Neuronal stem cell (in vitro differentiated cells): Measurements from ENCODE around the gene DRAM1.

Source experiments
- DNase-seq: peaks from one replicate; pipeline ENCODE4 v3.0.0-alpha.2; 2013; ENCODE audit warnings: low spot score
- H2AFZ ChIP-seq: one replicate; pipeline ENCODE4 v1.6.1; 2013; ENCODE audit warnings: mild to moderate bottlenecking, low read length, inconsistent platforms
- H2AK5ac ChIP-seq: 2 replicates; pipeline ENCODE4 v1.6.1; 2013; ENCODE audit warnings: low read depth, mild to moderate bottlenecking, inconsistent platforms, low read length, moderate library complexity, mixed read lengths
- H2BK120ac ChIP-seq: 2 replicates; pipeline ENCODE4 v1.6.1; 2013; ENCODE audit warnings: low read depth, mild to moderate bottlenecking, inconsistent platforms, low read length, moderate library complexity, mixed read lengths
- H2BK12ac ChIP-seq: one replicate; pipeline ENCODE4 v1.6.1; 2013; ENCODE audit warnings: low read length, inconsistent platforms
- H2BK15ac ChIP-seq: 2 replicates; pipeline ENCODE4 v1.6.1; 2013; ENCODE audit warnings: mild to moderate bottlenecking, low read length, inconsistent platforms, mixed read lengths
- H2BK5ac ChIP-seq: one replicate; pipeline ENCODE4 v1.6.1; 2013; ENCODE audit warnings: inconsistent platforms, mild to moderate bottlenecking, low read length, moderate library complexity
- H3K14ac ChIP-seq: one replicate; pipeline ENCODE4 v1.6.1; 2013; ENCODE audit warnings: low read length, inconsistent platforms
- H3K18ac ChIP-seq: 2 replicates; pipeline ENCODE4 v1.6.1; 2013; ENCODE audit warnings: low read length, inconsistent platforms
- H3K23ac ChIP-seq: 2 replicates; pipeline ENCODE4 v1.6.1; 2013; ENCODE audit warnings: low read depth, mild to moderate bottlenecking, mixed read lengths, low read length, inconsistent platforms; ENCODE audit not compliant: poor library complexity
- H3K27ac ChIP-seq: replicated peaks from 3 replicates; pipeline ENCODE4 v1.5.1; 2013; ENCODE audit warnings: low read length, inconsistent platforms
- H3K27me3 ChIP-seq, 3 experiments: 2 replicates each; pipeline ENCODE4 v1.6.1; 2013; ENCODE audit warnings: low read length in 3 of 3, mild to moderate bottlenecking in 2 of 3, inconsistent platforms in 1 of 3, low read depth in 1 of 3, mixed read lengths in 1 of 3, moderate library complexity in 1 of 3; ENCODE audit not compliant: control insufficient read depth in 3 of 3, insufficient read depth in 3 of 3
- H3K36me3 ChIP-seq, 2 donors: replicated peaks in 1 of 2; 2 replicates each; pipeline ENCODE4 v1.6.1; 2013; ENCODE audit warnings: low read length in 2 of 2; ENCODE audit not compliant: control insufficient read depth in 2 of 2, insufficient read depth in 2 of 2
- H3K4ac ChIP-seq: 2 replicates; pipeline ENCODE4 v1.6.1; 2013; ENCODE audit warnings: inconsistent platforms, mild to moderate bottlenecking, low read length, moderate library complexity
- H3K4me1 ChIP-seq, 2 donors: 1 replicate in 1 of 2; 2 replicates in 1 of 2; pipeline ENCODE4 v1.6.1; 2013; ENCODE audit warnings: low read length in 2 of 2, low read depth in 1 of 2; ENCODE audit not compliant: control insufficient read depth in 2 of 2, insufficient read depth in 1 of 2
- H3K4me2 ChIP-seq: one replicate; pipeline ENCODE4 v1.6.1; 2013; ENCODE audit warnings: mild to moderate bottlenecking, low read length, inconsistent platforms; ENCODE audit not compliant: insufficient read depth, poor library complexity, severe bottlenecking
- H3K4me3 ChIP-seq, 2 donors: 2 replicates each; pipeline ENCODE4 v1.5.1; 2013; ENCODE audit warnings: low read length in 2 of 2, mild to moderate bottlenecking in 2 of 2, inconsistent platforms in 1 of 2, moderate library complexity in 1 of 2
- H3K79me1 ChIP-seq: one replicate; pipeline ENCODE4 v1.6.1; 2013; ENCODE audit warnings: low read depth, mild to moderate bottlenecking, inconsistent platforms, low read length, moderate library complexity
- H3K9ac ChIP-seq: one replicate; pipeline ENCODE4 v1.6.1; 2013; ENCODE audit warnings: mild to moderate bottlenecking, low read depth, low read length, inconsistent platforms; ENCODE audit not compliant: poor library complexity
- H3K9me3 ChIP-seq, 2 donors: replicated peaks in 1 of 2; 2 replicates each; pipeline versions ENCODE3 to v1.6.1; 2013; ENCODE audit warnings: low read length in 2 of 2, mild to moderate bottlenecking in 2 of 2, inconsistent platforms in 1 of 2, low read depth in 1 of 2, mixed read lengths in 1 of 2, moderate library complexity in 1 of 2; ENCODE audit not compliant: control insufficient read depth in 2 of 2, insufficient read depth in 1 of 2
- H4K8ac ChIP-seq: one replicate; pipeline ENCODE4 v1.6.1; 2013; ENCODE audit warnings: low read depth, mild to moderate bottlenecking, inconsistent platforms, low read length, moderate library complexity
- H4K91ac ChIP-seq: one replicate; pipeline ENCODE4 v1.6.1; 2013; ENCODE audit warnings: low read length, low read depth, mild to moderate bottlenecking, inconsistent platforms; ENCODE audit not compliant: poor library complexity
- WGBS, 2 donors: extraction: QIAGEN DNeasy Blood & Tissue Kit; methylation state at CpG; one replicate each; pipeline ENCODE4 v1.1.7; 2013; ENCODE audit warnings: missing lambda C conversion rate in 2 of 2, mixed read lengths in 1 of 2; ENCODE audit not compliant: insufficient read length in 2 of 2, insufficient replicate concordance in 1 of 2; ENCODE audit errors: extremely low coverage in 2 of 2; 5-methylcytosine and 5-hydroxymethylcytosine counted together

Gene DRAM1

GRCh38 chr12:101959607-101960006 lies 82.2 kb downstream of the DRAM1 start:
- H2BK120ac ChIP-seq, result no peak overlapping the region
- no CpG with 5 or more reads among the region's 2 CpGs for WGBS, 2 donors
- H2AK5ac ChIP-seq, result no peak overlapping the region
- no peak overlapping the region for H2BK15ac ChIP-seq
- no peak overlapping the region for H3K27ac ChIP-seq
- no peaks in the 10 kb centered on the region for H3K79me1 ChIP-seq
- no peaks in the 10 kb centered on the region for H3K36me3 ChIP-seq
- peaks cover 0 to 2% of the 10 kb centered on the region in 2 donors for H3K9me3 ChIP-seq
- H2AFZ ChIP-seq, result no peak overlapping the region
- H3K4me3 ChIP-seq, result no peak overlapping the region
- no peak overlapping the region for H3K23ac ChIP-seq
- H3K4ac ChIP-seq, result no peak overlapping the region
- no peak overlapping the region for H2BK5ac ChIP-seq
- no peak overlapping the region for H4K91ac ChIP-seq
- no peak overlapping the region for H2BK12ac ChIP-seq
- no peak overlapping the region for H4K8ac ChIP-seq
- no peak overlapping the region for H3K18ac ChIP-seq
- no peak overlapping the region for H3K4me2 ChIP-seq
- H3K14ac ChIP-seq, result no peak overlapping the region
- no peaks in the 10 kb centered on the region for H3K27me3 ChIP-seq
- no peak overlapping the region for H3K9ac ChIP-seq
- peaks cover 0 to 11% of the 10 kb centered on the region in 2 donors for H3K4me1 ChIP-seq
- DNase-seq, result no peak

DNA sequence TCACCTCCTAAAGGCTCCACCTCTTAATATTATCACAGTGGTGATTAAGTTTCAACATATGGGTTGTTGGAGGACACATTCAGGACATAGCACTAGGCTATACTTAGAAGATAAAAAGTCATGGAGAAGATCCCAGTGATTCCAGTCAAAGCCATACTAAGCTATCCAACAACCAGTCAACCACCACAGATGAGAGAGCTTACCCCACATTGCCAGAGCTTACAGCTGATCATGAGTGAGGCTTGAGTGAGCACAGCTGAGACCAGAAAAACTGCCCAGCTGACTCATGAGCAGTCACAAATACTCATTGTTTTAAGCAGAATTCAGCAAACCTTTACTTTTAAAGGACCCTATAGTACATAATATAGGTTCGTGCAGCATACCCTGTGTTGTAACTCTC lies 85.1 kb downstream of the DRAM1 start:
- Histone ChIP-seq H3K9me3 (peaks cover 0 to 2% of the 10 kb centered on the region in 2 donors), H2BK12ac (no peak overlapping the region), H3K4me2 (no peak overlapping the region), H4K91ac (no peak overlapping the region), H3K36me3 (no peaks in the 10 kb centered on the region), H3K27ac (no peak overlapping the region), H4K8ac (no peak overlapping the region), H2BK15ac (no peak overlapping the region), H2AFZ (no peak overlapping the region), H3K4me1 (peaks cover 0 to 8% of the 10 kb centered on the region in 2 donors), H2BK5ac (no peak overlapping the region), H3K9ac (no peak overlapping the region), H3K14ac (no peak overlapping the region), H3K23ac (no peak overlapping the region), H3K18ac (no peak overlapping the region), H3K4ac (no peak overlapping the region), H3K27me3 (no peaks in the 10 kb centered on the region), H2AK5ac (no peak overlapping the region), H3K79me1 (no peaks in the 10 kb centered on the region), H3K4me3 (no peak overlapping the region), H2BK120ac (no peak overlapping the region)
- DNase-seq, result no peak
- no CpG with 5 or more reads among the region's 1 CpG for WGBS, 2 donors

DNA sequence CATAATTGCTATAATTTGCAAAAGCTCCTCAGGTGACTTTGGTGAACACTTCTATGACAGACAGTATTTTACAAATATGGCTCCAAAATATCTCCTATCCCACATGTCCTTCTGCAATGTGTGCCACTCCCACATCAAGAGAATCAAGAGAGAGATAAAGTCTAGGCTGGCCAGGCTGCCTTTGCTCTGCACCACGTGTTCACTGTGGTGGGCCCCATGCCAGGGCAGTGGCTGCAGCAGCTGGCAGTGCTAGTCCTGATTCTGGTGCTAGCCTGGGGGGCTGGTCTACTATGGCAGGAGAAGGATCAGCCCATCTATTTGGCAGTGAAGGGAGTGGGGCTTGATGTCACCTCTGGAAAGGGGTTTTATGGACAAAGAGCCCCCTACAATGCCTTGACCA lies 86.3 kb downstream of the DRAM1 start:
- Histone ChIP-seq H4K8ac (no peak overlapping the region), H3K27ac (no peak overlapping the region), H3K79me1 (no peaks in the 10 kb centered on the region), H2AFZ (no peak overlapping the region), H2AK5ac (no peak overlapping the region), H2BK5ac (no peak overlapping the region), H3K4me3 (no peak overlapping the region), H2BK15ac (no peak overlapping the region), H3K9ac (no peak overlapping the region), H3K36me3 (no peaks in the 10 kb centered on the region), H4K91ac (no peak overlapping the region), H2BK12ac (no peak overlapping the region), H3K4me1 (no peaks in the 10 kb centered on the region), H3K18ac (no peak overlapping the region), H3K4me2 (no peak overlapping the region), H3K27me3 (no peaks in the 10 kb centered on the region), H3K14ac (no peak overlapping the region), H3K23ac (no peak overlapping the region), H2BK120ac (no peak overlapping the region), H3K9me3 (peaks cover 0 to 2% of the 10 kb centered on the region in 2 donors), H3K4ac (no peak overlapping the region)
- WGBS, 2 donors, result no CpG with 5 or more reads among the region's 1 CpG
- DNase-seq, result no peak

DNA sequence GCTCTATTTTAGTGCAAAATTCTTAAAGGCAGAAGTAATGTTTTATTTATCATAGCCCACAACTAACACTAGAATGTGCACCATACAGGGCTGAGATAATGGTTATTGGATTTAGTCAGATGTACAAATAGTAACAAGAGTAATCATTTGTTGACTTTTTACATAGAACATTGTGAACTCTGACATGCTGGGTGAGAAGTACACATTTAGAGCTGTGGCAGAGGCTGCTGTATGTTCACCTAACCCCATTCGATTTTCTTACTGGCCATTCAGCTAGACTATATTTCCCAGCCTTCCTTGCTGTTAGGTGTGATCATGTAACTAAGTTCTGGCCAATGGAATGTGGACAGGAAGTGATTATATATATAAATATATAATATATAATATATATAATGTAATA lies 89.1 kb downstream of the DRAM1 start:
- H3K4me1 ChIP-seq, result no peaks in the 10 kb centered on the region
- no peaks in the 10 kb centered on the region for H3K9me3 ChIP-seq
- H3K27me3 ChIP-seq, result no peaks in the 10 kb centered on the region
- DNase-seq, result no peak
- no peak overlapping the region for H4K8ac ChIP-seq
- no peaks in the 10 kb centered on the region for H3K36me3 ChIP-seq
- H3K79me1 ChIP-seq, result no peaks in the 10 kb centered on the region
- H2AK5ac ChIP-seq, result no peak overlapping the region
- H2BK5ac ChIP-seq, result no peak overlapping the region
- no peak overlapping the region for H3K27ac ChIP-seq
- no peak overlapping the region for H3K9ac ChIP-seq
- H2BK12ac ChIP-seq, result no peak overlapping the region
- no peak overlapping the region for H3K4me3 ChIP-seq
- no peak overlapping the region for H3K18ac ChIP-seq
- H3K4me2 ChIP-seq, result no peak overlapping the region
- H2AFZ ChIP-seq, result no peak overlapping the region
- no peak overlapping the region for H2BK120ac ChIP-seq
- H3K4ac ChIP-seq, result no peak overlapping the region
- no CpG with 5 or more reads among the region's 1 CpG for WGBS, 2 donors
- no peak overlapping the region for H3K23ac ChIP-seq
- no peak overlapping the region for H4K91ac ChIP-seq
- H3K14ac ChIP-seq, result no peak overlapping the region
- H2BK15ac ChIP-seq, result no peak overlapping the region
